Eye (tissue), 1 donor: ENCODE results near the gene CCDC32.

Source experiments
- DNase-seq: peaks from one replicate; pipeline ENCODE4 v3.0.0-alpha.2; 2015

The CCDC32 gene

GRCh38 chr15:40511472-40512133 is 53.2 kb downstream of the CCDC32 start:
- DNase-seq, result peak; percentile 78

GRCh38 chr15:40511093-40511471 is 53.8 kb downstream of the CCDC32 start:
- peak; percentile 54 for DNase-seq

- no peak for DNase-seq
Observed at GRCh38 chr15:40510201-40510600, 54.6 kb downstream of the CCDC32 start.

GRCh38 chr15:40508216-40508615 is 56.6 kb downstream of the CCDC32 start:
- DNase-seq, result no peak

- DNase-seq, result peak; percentile 87
Observed at GRCh38 chr15:40506964-40507571, 57.8 kb downstream of the CCDC32 start.
